B cell (primary cell): ENCODE measurements around the gene CNOT8. TPM values are rescaled to one million over a fixed set of nuclear protein-coding genes. Genes with fewer than 3 reads are reported as not detected.
"Not testable (repeated sequence)": the region's sequence is repeated elsewhere in the genome, so short reads cannot be mapped to it uniquely, and the experiment has no call there.

Experiments used
- ATAC-seq: fragments of 200-7000 bp; cut with Tn5 transposase; one replicate; pipeline ENCODE4 v1.10.0; 2021; ENCODE audit warnings: low read depth, mild to moderate bottlenecking, moderate number of reproducible peaks, moderate library complexity
- CTCF ChIA-PET: fragments of 350-600 bp; sonication (Branson Sonifier 250); formaldehyde crosslinking; loops from one replicate; lab custom pipeline; 2021; ENCODE audit warnings: antibody characterized with exemption, inconsistent platforms; lab: Charles Lee
- POLR2A ChIA-PET: fragments of 350-600 bp; sonication (Branson Sonifier 250); formaldehyde crosslinking; loops from one replicate; lab custom pipeline; 2021; ENCODE audit warnings: antibody characterized with exemption; lab: Charles Lee
- DNase-seq: peaks from one replicate; pipeline ENCODE4 v3.0.0; 2013
- H2AFZ ChIP-seq: 2 replicates; pipeline ENCODE4 v1.6.1; 2012; ENCODE audit warnings: mild to moderate bottlenecking, low read depth, low read length; ENCODE audit not compliant: insufficient read depth, poor library complexity, severe bottlenecking
- H3K27ac ChIP-seq, 2 donors: 1 replicate in 1 of 2; 2 replicates in 1 of 2; pipeline ENCODE4 v1.5.1; 2012 to 2013; ENCODE audit warnings: low read length in 2 of 2, mild to moderate bottlenecking in 2 of 2, moderate library complexity in 1 of 2
- H3K27me3 ChIP-seq, 4 experiments: fragments of 200-600 bp in 1 of 4; sonication (generic) in 1 of 4; replicated peaks in 1 of 4; 1 replicate in 2 of 4; 2 replicates in 2 of 4; pipeline versions ENCODE4 v1.6.1 to v1.7.0; 2013 to 2016; ENCODE audit warnings: low read length in 3 of 4, mild to moderate bottlenecking in 2 of 4, mixed read lengths in 1 of 4, moderate library complexity in 1 of 4; ENCODE audit not compliant: insufficient read depth in 4 of 4, control insufficient read depth in 3 of 4; ENCODE audit errors: control extremely low read depth in 1 of 4
- H3K36me3 ChIP-seq, 2 experiments: replicated peaks in 1 of 2; 1 replicate in 1 of 2; 2 replicates in 1 of 2; pipeline versions ENCODE4 v1.6.1 to v1.7.1; 2013; ENCODE audit warnings: low read length in 1 of 2; ENCODE audit not compliant: insufficient read depth in 2 of 2, control insufficient read depth in 1 of 2; ENCODE audit errors: control extremely low read depth in 1 of 2, extremely low read depth in 1 of 2
- H3K4me1 ChIP-seq, 2 donors: fragments of 200-600 bp in 1 of 2; sonication (generic) in 1 of 2; 1 replicate in 1 of 2; 2 replicates in 1 of 2; pipeline versions ENCODE4 v1.5.1 to v1.6.1; 2013 to 2017; ENCODE audit warnings: low read length in 2 of 2; ENCODE audit not compliant: control insufficient read depth in 2 of 2, insufficient read depth in 2 of 2
- H3K4me2 ChIP-seq: replicated peaks from 2 replicates; pipeline ENCODE3; 2012; ENCODE audit warnings: mild to moderate bottlenecking, low read depth, low read length; ENCODE audit not compliant: poor library complexity, severe bottlenecking
- H3K4me3 ChIP-seq, 5 experiments: fragments of 200-600 bp in 1 of 5; sonication (generic) in 1 of 5; 1 replicate in 3 of 5; 2 replicates in 2 of 5; pipeline versions ENCODE4 v1.5.1 to v1.7.0; 2011 to 2016; ENCODE audit warnings: low read length in 4 of 5, mild to moderate bottlenecking in 4 of 5, low read depth in 2 of 5, control low read depth in 1 of 5, moderate library complexity in 1 of 5; ENCODE audit not compliant: insufficient read depth in 1 of 5; ENCODE audit errors: control extremely low read depth in 1 of 5, extremely low read depth in 1 of 5
- H3K79me2 ChIP-seq: fragments of 200-600 bp; sonication (generic); one replicate; pipeline ENCODE4 v1.6.0; 2016; ENCODE audit warnings: low read length; ENCODE audit not compliant: control insufficient read depth, insufficient read depth
- H3K9ac ChIP-seq: fragments of 200-600 bp; sonication (generic); 2 replicates; pipeline ENCODE4 v1.6.1; 2017; ENCODE audit warnings: mild to moderate bottlenecking, low read length, moderate library complexity
- H3K9me3 ChIP-seq, 3 donors: one replicate each; pipeline versions ENCODE4 v1.6.1 to v1.7.1; 2013; ENCODE audit warnings: low read length in 2 of 3; ENCODE audit not compliant: control insufficient read depth in 2 of 3, insufficient read depth in 1 of 3; ENCODE audit errors: control extremely low read depth in 1 of 3
- H4K20me1 ChIP-seq: 2 replicates; pipeline ENCODE4 v1.6.0; 2012; ENCODE audit warnings: mild to moderate bottlenecking, low read length; ENCODE audit not compliant: insufficient read depth, control insufficient read depth, poor library complexity, severe bottlenecking
- H3K27ac Mint-ChIP-seq: one replicate; pipeline ENCODE4 v1.8.0; 2021; ENCODE audit warnings: mixed read lengths
- H3K27me3 Mint-ChIP-seq: one replicate; pipeline ENCODE4 v1.8.0; 2021; ENCODE audit warnings: mixed read lengths
- H3K4me1 Mint-ChIP-seq: one replicate; pipeline ENCODE4 v1.8.0; 2021; ENCODE audit warnings: mixed read lengths
- H3K4me3 Mint-ChIP-seq: one replicate; pipeline ENCODE4 v1.8.0; 2021; ENCODE audit warnings: mixed read lengths
- H3K9me3 Mint-ChIP-seq: one replicate; pipeline ENCODE4 v1.8.0; 2022; ENCODE audit warnings: mixed read lengths; ENCODE audit not compliant: insufficient read depth
- EZH2 ChIP-seq: IDR thresholded peaks from 2 replicates; pipeline ENCODE4 v1.6.1; 2012; ENCODE audit warnings: borderline replicate concordance, low read depth, mild to moderate bottlenecking, moderate library complexity, low read length; ENCODE audit not compliant: insufficient read depth, poor library complexity, severe bottlenecking
- WGBS: methylation state at CpG from one replicate; pipeline ENCODE4 v1.1.5; 2013; ENCODE audit warnings: missing lambda C conversion rate; ENCODE audit not compliant: insufficient coverage; 5-methylcytosine and 5-hydroxymethylcytosine counted together
- intact Hi-C: fragments of 100-400 bp; cut with micrococcal nuclease; formaldehyde crosslinking; loops from one replicate; pipeline ENCODE4 v1.10.0; 2022
- polyA plus RNA-seq: library from polyadenylated mRNA; depleted of rRNA; stranded (reverse); fragments of >200 nt; gene quantifications from 2 replicates; pipeline ENCODE4 v1.2.3, GENCODE V29; 2012
- total RNA-seq, 2 donors: library from RNA; stranded (reverse); fragments of 120-200 nt in 1 of 2; gene quantifications; 1 replicate in 1 of 2; 2 replicates in 1 of 2; pipeline versions ENCODE4 v1.2.3 to v1.2.4, GENCODE V29; 2013 to 2022
- TF ChIP-seq, protein P1 (sequence below): fragments of 200-600 bp; IDR thresholded peaks from one replicate; pipeline ENCODE4 v1.8.0; 2022; ENCODE audit warnings: antibody characterized with exemption, mild to moderate bottlenecking

Gene CNOT8
- total and polyA plus RNA-seq, 2 donors (not counting 1 experiment from before 2014, with no cell fraction given) = 58.5 to 78.6 TPM

DNA sequence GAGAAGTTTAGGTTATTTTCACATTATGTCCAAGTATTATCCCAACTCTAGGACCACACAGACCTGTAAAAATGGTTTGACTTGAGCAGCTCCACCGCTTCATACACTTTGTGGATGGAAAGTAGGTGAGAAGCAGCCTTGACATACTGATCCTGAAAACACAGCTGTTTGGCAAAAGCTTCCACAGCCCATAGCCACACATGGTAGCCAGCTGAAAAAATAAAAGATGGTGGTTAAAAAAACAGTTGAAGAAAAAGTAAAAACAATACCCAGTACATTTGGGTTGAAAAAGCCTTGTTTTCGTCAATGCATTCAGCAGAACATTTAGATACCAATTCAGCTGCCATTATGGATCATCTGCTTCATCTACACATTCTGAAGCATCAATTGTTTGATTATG, 42.8 kb downstream of the CNOT8 start:
- no peaks in the 10 kb centered on the region for H3K4me1 ChIP-seq
- H3K36me3 ChIP-seq = peaks cover 18 to 73% of the 10 kb centered on the region in 2 experiments
- no peak overlapping the region for H3K27ac Mint-ChIP-seq
- H3K9ac ChIP-seq = no peak overlapping the region
- intact Hi-C loops = no loop called here
- no peak overlapping the region for H3K4me3 ChIP-seq
- no CpG with 5 or more reads among the region's 2 CpGs for WGBS
- ATAC-seq (no peak), DNase-seq (no peak)
- no peak overlapping the region for H2AFZ ChIP-seq
- H3K4me1 Mint-ChIP-seq = no peaks in the 10 kb centered on the region
- POLR2A ChIA-PET = no interaction called here
- no peaks in the 10 kb centered on the region for H3K9me3 Mint-ChIP-seq
- H4K20me1 ChIP-seq = no peaks in the 10 kb centered on the region
- no peaks in the 10 kb centered on the region for H3K79me2 ChIP-seq
- no peaks in the 10 kb centered on the region for H3K9me3 ChIP-seq
- no peak overlapping the region for H3K4me2 ChIP-seq
- CTCF ChIA-PET = interaction anchor here (0.6 kb wide), 1 partner anchor 255 kb away, joined by 3 read pairs; no protein-coding TSS in a partner anchor
- TF ChIP-seq EZH2 = no peak
- TF ChIP-seq, protein P1, sequence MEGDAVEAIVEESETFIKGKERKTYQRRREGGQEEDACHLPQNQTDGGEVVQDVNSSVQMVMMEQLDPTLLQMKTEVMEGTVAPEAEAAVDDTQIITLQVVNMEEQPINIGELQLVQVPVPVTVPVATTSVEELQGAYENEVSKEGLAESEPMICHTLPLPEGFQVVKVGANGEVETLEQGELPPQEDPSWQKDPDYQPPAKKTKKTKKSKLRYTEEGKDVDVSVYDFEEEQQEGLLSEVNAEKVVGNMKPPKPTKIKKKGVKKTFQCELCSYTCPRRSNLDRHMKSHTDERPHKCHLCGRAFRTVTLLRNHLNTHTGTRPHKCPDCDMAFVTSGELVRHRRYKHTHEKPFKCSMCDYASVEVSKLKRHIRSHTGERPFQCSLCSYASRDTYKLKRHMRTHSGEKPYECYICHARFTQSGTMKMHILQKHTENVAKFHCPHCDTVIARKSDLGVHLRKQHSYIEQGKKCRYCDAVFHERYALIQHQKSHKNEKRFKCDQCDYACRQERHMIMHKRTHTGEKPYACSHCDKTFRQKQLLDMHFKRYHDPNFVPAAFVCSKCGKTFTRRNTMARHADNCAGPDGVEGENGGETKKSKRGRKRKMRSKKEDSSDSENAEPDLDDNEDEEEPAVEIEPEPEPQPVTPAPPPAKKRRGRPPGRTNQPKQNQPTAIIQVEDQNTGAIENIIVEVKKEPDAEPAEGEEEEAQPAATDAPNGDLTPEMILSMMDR = no peak
- H3K27me3 ChIP-seq = no peaks in the 10 kb centered on the region
- no peak overlapping the region for H3K4me3 Mint-ChIP-seq
- no peaks in the 10 kb centered on the region for H3K27me3 Mint-ChIP-seq
- H3K27ac ChIP-seq = no peak overlapping the region

DNA sequence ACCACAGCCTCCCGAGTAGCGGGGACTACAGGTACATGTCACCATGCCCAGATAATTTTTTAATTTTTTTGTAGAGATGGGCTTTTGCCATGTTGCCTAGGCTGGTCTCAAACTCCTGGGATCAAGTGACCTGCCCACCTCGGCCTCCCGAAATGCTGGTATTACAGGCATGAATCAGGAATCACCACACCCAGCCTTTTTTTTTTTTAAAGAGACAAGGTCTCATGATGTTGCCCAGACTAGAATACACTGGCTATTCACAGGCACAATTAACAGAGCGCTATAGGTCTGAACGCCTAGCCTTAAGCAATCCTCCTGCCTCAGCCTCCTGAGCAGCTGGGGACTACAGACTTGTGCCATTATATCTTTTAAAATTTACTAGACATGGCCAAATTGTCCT, 43.5 kb downstream of the CNOT8 start:
- Histone ChIP-seq H3K4me2 (no peak overlapping the region), H2AFZ (no peak overlapping the region), H3K79me2 (no peaks in the 10 kb centered on the region), H4K20me1 (no peaks in the 10 kb centered on the region), H3K9me3 (no peaks in the 10 kb centered on the region), H3K4me1 (no peaks in the 10 kb centered on the region), H3K27ac (no peak overlapping the region), H3K4me3 (no peak overlapping the region), H3K36me3 (peaks cover 20 to 71% of the 10 kb centered on the region in 2 experiments), H3K27me3 (no peaks in the 10 kb centered on the region), H3K9ac (no peak overlapping the region)
- CTCF ChIA-PET = interaction anchor here (0.6 kb wide), 1 partner anchor 256 kb away, joined by 3 read pairs; no protein-coding TSS in a partner anchor
- no peak for ATAC-seq
- TF ChIP-seq, protein P1 = no peak
- no peak for TF ChIP-seq EZH2
- Mint-ChIP-seq H3K4me3 (no peak overlapping the region), H3K27ac (no peak overlapping the region), H3K9me3 (no peaks in the 10 kb centered on the region), H3K4me1 (no peaks in the 10 kb centered on the region), H3K27me3 (no peaks in the 10 kb centered on the region)
- POLR2A ChIA-PET = no interaction called here
- WGBS = 100% methylated on average over 2 of the region's 6 CpGs
- intact Hi-C loops = no loop called here
- no peak for DNase-seq

DNA sequence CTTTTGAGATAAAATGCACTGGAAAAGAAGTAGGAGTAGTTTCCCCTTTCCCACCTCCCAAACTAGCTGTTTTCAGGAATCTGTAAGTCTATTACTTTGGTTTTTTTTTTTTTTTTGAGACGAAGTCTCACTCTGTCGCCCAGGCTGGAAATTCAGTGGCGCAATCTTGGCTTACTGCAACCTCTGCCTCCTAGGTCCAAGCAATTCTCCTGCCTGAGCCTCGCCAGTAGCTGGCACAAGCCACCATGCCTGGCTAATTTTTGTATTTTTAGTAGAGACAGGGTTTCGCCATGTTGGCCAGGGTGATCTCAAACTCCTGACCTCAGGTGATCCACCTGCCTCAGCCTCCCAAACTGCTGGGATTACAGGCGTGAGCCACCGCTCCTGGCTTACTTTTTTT, 47.2 kb downstream of the CNOT8 start:
- H3K27me3 ChIP-seq, DNase-seq, ATAC-seq, H3K27me3 Mint-ChIP-seq, H3K27ac ChIP-seq, H3K9me3 Mint-ChIP-seq, intact Hi-C loops, H3K4me1 Mint-ChIP-seq, H3K27ac Mint-ChIP-seq, H3K4me3 Mint-ChIP-seq, H3K9ac ChIP-seq, H3K4me2 ChIP-seq, H3K4me3 ChIP-seq, H4K20me1 ChIP-seq, H3K79me2 ChIP-seq, H2AFZ ChIP-seq, POLR2A ChIA-PET, CTCF ChIA-PET, H3K9me3 ChIP-seq, H3K4me1 ChIP-seq: not testable (repeated sequence)
- peaks cover 12 to 72% of the 10 kb centered on the region in 2 experiments for H3K36me3 ChIP-seq
- WGBS = 100% methylated on average over 3 of the region's 7 CpGs
